ENCODE data around the gene ADAMTSL3. TPM values are rescaled to one million over a fixed set of nuclear protein-coding genes. Genes with fewer than 3 reads are reported as not detected.

ADAMTSL3 gene
- total RNA-seq, 1 donor from 2014 or later: 43.3 TPM

GRCh38 chr15:83850501-83851245 is 196.8 kb downstream of the ADAMTSL3 start:
- Histone ChIP-seq H3K9ac (ENCODE audit: low read depth in 1 of 3, low read length in 3 of 3) (no peak overlapping the region), H3K27me3 (ENCODE audit: control insufficient read depth in 3 of 3, insufficient read depth in 3 of 3, low read length in 3 of 3) (no peaks in the 10 kb centered on the region), H3K9me3 (ENCODE audit: control insufficient read depth in 3 of 3, low read length in 3 of 3) (no peaks in the 10 kb centered on the region), H3K27ac (ENCODE audit: low read depth, low read length) (no peak overlapping the region), H3K4me3 (ENCODE audit: low read length in 3 of 3) (no peak overlapping the region), H3K36me3 (ENCODE audit: control insufficient read depth in 3 of 3, insufficient read depth in 3 of 3, low read length in 3 of 3) (no peaks in the 10 kb centered on the region), H3K4me1 (ENCODE audit: control insufficient read depth in 3 of 3, insufficient read depth in 3 of 3, low read length in 3 of 3) (peaks cover 0 to 22% (median 7%) of the 10 kb centered on the region in 3 donors)

- H3K27ac ChIP-seq (ENCODE audit: low read depth, low read length): no peak overlapping the region
- no peaks in the 10 kb centered on the region for H3K27me3 ChIP-seq (ENCODE audit: control insufficient read depth in 3 of 3, insufficient read depth in 3 of 3, low read length in 3 of 3)
- no peaks in the 10 kb centered on the region for H3K9me3 ChIP-seq (ENCODE audit: control insufficient read depth in 3 of 3, low read length in 3 of 3)
- no peaks in the 10 kb centered on the region for H3K36me3 ChIP-seq (ENCODE audit: control insufficient read depth in 3 of 3, insufficient read depth in 3 of 3, low read length in 3 of 3)
- H3K4me3 ChIP-seq (ENCODE audit: low read length in 3 of 3): no peak overlapping the region
- no peak overlapping the region for H3K9ac ChIP-seq (ENCODE audit: low read depth in 1 of 3, low read length in 3 of 3)
- H3K4me1 ChIP-seq (ENCODE audit: control insufficient read depth in 3 of 3, insufficient read depth in 3 of 3, low read length in 3 of 3): peaks cover 0 to 11% (median 4%) of the 10 kb centered on the region in 3 donors
Measured at GRCh38 chr15:83853232-83853631, 199.3 kb downstream of the ADAMTSL3 start.

- H3K27ac ChIP-seq (ENCODE audit: low read depth, low read length): no peak overlapping the region
- no peak overlapping the region for H3K4me3 ChIP-seq (ENCODE audit: low read length in 3 of 3)
- H3K27me3 ChIP-seq (ENCODE audit: control insufficient read depth in 3 of 3, insufficient read depth in 3 of 3, low read length in 3 of 3): no peaks in the 10 kb centered on the region
- no peaks in the 10 kb centered on the region for H3K36me3 ChIP-seq (ENCODE audit: control insufficient read depth in 3 of 3, insufficient read depth in 3 of 3, low read length in 3 of 3)
- peaks cover 0 to 9% (median 2%) of the 10 kb centered on the region in 3 donors for H3K4me1 ChIP-seq (ENCODE audit: control insufficient read depth in 3 of 3, insufficient read depth in 3 of 3, low read length in 3 of 3)
- H3K9ac ChIP-seq (ENCODE audit: low read depth in 1 of 3, low read length in 3 of 3): no peak overlapping the region
- H3K9me3 ChIP-seq (ENCODE audit: control insufficient read depth in 3 of 3, low read length in 3 of 3): no peaks in the 10 kb centered on the region
Measured at GRCh38 chr15:83854321-83854720, 200.4 kb downstream of the ADAMTSL3 start.

GRCh38 chr15:83854950-83855707 is 201.2 kb downstream of the ADAMTSL3 start:
- Histone ChIP-seq H3K9me3 (ENCODE audit: control insufficient read depth in 3 of 3, low read length in 3 of 3) (no peaks in the 10 kb centered on the region), H3K4me1 (ENCODE audit: control insufficient read depth in 3 of 3, insufficient read depth in 3 of 3, low read length in 3 of 3) (peaks cover 0 to 7% (median 0%) of the 10 kb centered on the region in 3 donors), H3K9ac (ENCODE audit: low read depth in 1 of 3, low read length in 3 of 3) (no peak overlapping the region), H3K27me3 (ENCODE audit: control insufficient read depth in 3 of 3, insufficient read depth in 3 of 3, low read length in 3 of 3) (no peaks in the 10 kb centered on the region), H3K27ac (ENCODE audit: low read depth, low read length) (no peak overlapping the region), H3K4me3 (ENCODE audit: low read length in 3 of 3) (no peak overlapping the region), H3K36me3 (ENCODE audit: control insufficient read depth in 3 of 3, insufficient read depth in 3 of 3, low read length in 3 of 3) (no peaks in the 10 kb centered on the region)

GRCh38 chr15:83855956-83856355 is 202.0 kb downstream of the ADAMTSL3 start:
- H3K9me3 ChIP-seq (ENCODE audit: control insufficient read depth in 3 of 3, low read length in 3 of 3): no peaks in the 10 kb centered on the region
- H3K9ac ChIP-seq (ENCODE audit: low read depth in 1 of 3, low read length in 3 of 3): no peak overlapping the region
- no peak overlapping the region for H3K4me3 ChIP-seq (ENCODE audit: low read length in 3 of 3)
- H3K36me3 ChIP-seq (ENCODE audit: control insufficient read depth in 3 of 3, insufficient read depth in 3 of 3, low read length in 3 of 3): no peaks in the 10 kb centered on the region
- no peaks in the 10 kb centered on the region for H3K27me3 ChIP-seq (ENCODE audit: control insufficient read depth in 3 of 3, insufficient read depth in 3 of 3, low read length in 3 of 3)
- H3K27ac ChIP-seq (ENCODE audit: low read depth, low read length): no peak overlapping the region
- H3K4me1 ChIP-seq (ENCODE audit: control insufficient read depth in 3 of 3, insufficient read depth in 3 of 3, low read length in 3 of 3): peaks cover 0 to 5% (median 0%) of the 10 kb centered on the region in 3 donors

- H3K36me3 ChIP-seq (ENCODE audit: control insufficient read depth in 3 of 3, insufficient read depth in 3 of 3, low read length in 3 of 3): no peaks in the 10 kb centered on the region
- no peak overlapping the region for H3K9ac ChIP-seq (ENCODE audit: low read depth in 1 of 3, low read length in 3 of 3)
- no peak overlapping the region for H3K4me3 ChIP-seq (ENCODE audit: low read length in 3 of 3)
- no peak overlapping the region for H3K27ac ChIP-seq (ENCODE audit: low read depth, low read length)
- peaks cover 0 to 5% (median 0%) of the 10 kb centered on the region in 3 donors for H3K4me1 ChIP-seq (ENCODE audit: control insufficient read depth in 3 of 3, insufficient read depth in 3 of 3, low read length in 3 of 3)
- H3K27me3 ChIP-seq (ENCODE audit: control insufficient read depth in 3 of 3, insufficient read depth in 3 of 3, low read length in 3 of 3): no peaks in the 10 kb centered on the region
- H3K9me3 ChIP-seq (ENCODE audit: control insufficient read depth in 3 of 3, low read length in 3 of 3): no peaks in the 10 kb centered on the region
Measured at GRCh38 chr15:83858820-83859505, 205.0 kb downstream of the ADAMTSL3 start.

GRCh38 chr15:83866692-83867091 is 212.8 kb downstream of the ADAMTSL3 start:
- Histone ChIP-seq H3K4me1 (ENCODE audit: control insufficient read depth in 3 of 3, insufficient read depth in 3 of 3, low read length in 3 of 3) (no peaks in the 10 kb centered on the region), H3K36me3 (ENCODE audit: control insufficient read depth in 3 of 3, insufficient read depth in 3 of 3, low read length in 3 of 3) (no peaks in the 10 kb centered on the region), H3K27me3 (ENCODE audit: control insufficient read depth in 3 of 3, insufficient read depth in 3 of 3, low read length in 3 of 3) (no peaks in the 10 kb centered on the region), H3K27ac (ENCODE audit: low read depth, low read length) (no peak overlapping the region), H3K9ac (ENCODE audit: low read depth in 1 of 3, low read length in 3 of 3) (no peak overlapping the region), H3K4me3 (ENCODE audit: low read length in 3 of 3) (no peak overlapping the region), H3K9me3 (ENCODE audit: control insufficient read depth in 3 of 3, low read length in 3 of 3) (no peaks in the 10 kb centered on the region)

- Histone ChIP-seq H3K27ac (ENCODE audit: low read depth, low read length) (no peak overlapping the region), H3K27me3 (ENCODE audit: control insufficient read depth in 3 of 3, insufficient read depth in 3 of 3, low read length in 3 of 3) (no peaks in the 10 kb centered on the region), H3K4me1 (ENCODE audit: control insufficient read depth in 3 of 3, insufficient read depth in 3 of 3, low read length in 3 of 3) (peaks cover 0 to 2% (median 0%) of the 10 kb centered on the region in 3 donors), H3K4me3 (ENCODE audit: low read length in 3 of 3) (no peak overlapping the region), H3K9me3 (ENCODE audit: control insufficient read depth in 3 of 3, low read length in 3 of 3) (no peaks in the 10 kb centered on the region), H3K9ac (ENCODE audit: low read depth in 1 of 3, low read length in 3 of 3) (no peak overlapping the region), H3K36me3 (ENCODE audit: control insufficient read depth in 3 of 3, insufficient read depth in 3 of 3, low read length in 3 of 3) (no peaks in the 10 kb centered on the region)
Measured at GRCh38 chr15:83869341-83869740, 215.4 kb downstream of the ADAMTSL3 start.

- Histone ChIP-seq H3K4me1 (ENCODE audit: control insufficient read depth in 3 of 3, insufficient read depth in 3 of 3, low read length in 3 of 3) (peaks cover 0 to 2% (median 0%) of the 10 kb centered on the region in 3 donors), H3K4me3 (ENCODE audit: low read length in 3 of 3) (no peak overlapping the region), H3K27ac (ENCODE audit: low read depth, low read length) (no peak overlapping the region), H3K27me3 (ENCODE audit: control insufficient read depth in 3 of 3, insufficient read depth in 3 of 3, low read length in 3 of 3) (no peaks in the 10 kb centered on the region), H3K9me3 (ENCODE audit: control insufficient read depth in 3 of 3, low read length in 3 of 3) (no peaks in the 10 kb centered on the region), H3K36me3 (ENCODE audit: control insufficient read depth in 3 of 3, insufficient read depth in 3 of 3, low read length in 3 of 3) (no peaks in the 10 kb centered on the region), H3K9ac (ENCODE audit: low read depth in 1 of 3, low read length in 3 of 3) (no peak overlapping the region)
Measured at GRCh38 chr15:83871808-83872559, 218.1 kb downstream of the ADAMTSL3 start.

Measured in skeletal muscle tissue (tissue), 4 donors.